Epithelial cell of proximal tubule (primary cell): ENCODE results near the gene KLHL30. TPM values are rescaled to one million over a fixed set of nuclear protein-coding genes. Genes with fewer than 3 reads are reported as not detected.
"Not testable (repeated sequence)": the region's sequence is repeated elsewhere in the genome, so short reads cannot be mapped to it uniquely, and the experiment has no call there.

Experiments
- DNase-seq: peaks from one replicate; pipeline ENCODE4 v3.0.0-alpha.2; 2011; ENCODE audit warnings: low read depth
- H3K4me3 ChIP-seq: 2 replicates; pipeline ENCODE4 v1.5.1; 2011; ENCODE audit warnings: low read depth, mild to moderate bottlenecking, low read length
- CTCF ChIP-seq: conservative IDR thresholded peaks from 2 replicates; pipeline ENCODE4 v1.5.1; 2012; ENCODE audit warnings: low read depth, mild to moderate bottlenecking, low read length
- total RNA-seq: library from RNA; depleted of rRNA; stranded (reverse); fragments of >200 nt; gene quantifications from 2 replicates; pipeline ENCODE4 v1.2.3, GENCODE V29; 2015

Gene KLHL30
- total RNA-seq, 1 donor from 2014 or later = 1.7 TPM

GRCh38 chr2:238108423-238109183, 29.9 kb upstream of the KLHL30 start:
- no peak overlapping the region for H3K4me3 ChIP-seq
- TF ChIP-seq CTCF = no peak
- DNase-seq = no peak

DNA sequence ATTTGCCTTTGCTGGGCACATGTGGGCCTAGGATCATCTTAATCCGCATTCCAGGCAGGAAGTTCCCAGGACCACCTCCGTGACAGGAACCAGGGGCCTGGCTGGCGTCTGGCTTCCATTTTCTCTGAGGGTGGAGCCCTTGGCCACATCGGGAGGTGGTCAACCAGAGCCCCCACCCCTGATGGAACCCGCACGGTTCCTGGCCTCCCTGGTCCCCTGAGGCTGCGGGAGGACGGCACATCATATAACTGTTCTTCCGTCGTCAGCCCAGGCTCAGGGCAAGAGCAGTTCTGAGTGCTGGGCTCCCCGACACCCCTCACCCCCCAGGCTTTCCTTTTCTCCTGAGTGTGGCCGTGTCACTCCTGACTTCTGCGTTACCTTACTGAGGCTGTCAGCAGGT, 24.9 kb upstream of the KLHL30 start:
- no peak overlapping the region for H3K4me3 ChIP-seq
- no peak for TF ChIP-seq CTCF
- no peak for DNase-seq

DNA sequence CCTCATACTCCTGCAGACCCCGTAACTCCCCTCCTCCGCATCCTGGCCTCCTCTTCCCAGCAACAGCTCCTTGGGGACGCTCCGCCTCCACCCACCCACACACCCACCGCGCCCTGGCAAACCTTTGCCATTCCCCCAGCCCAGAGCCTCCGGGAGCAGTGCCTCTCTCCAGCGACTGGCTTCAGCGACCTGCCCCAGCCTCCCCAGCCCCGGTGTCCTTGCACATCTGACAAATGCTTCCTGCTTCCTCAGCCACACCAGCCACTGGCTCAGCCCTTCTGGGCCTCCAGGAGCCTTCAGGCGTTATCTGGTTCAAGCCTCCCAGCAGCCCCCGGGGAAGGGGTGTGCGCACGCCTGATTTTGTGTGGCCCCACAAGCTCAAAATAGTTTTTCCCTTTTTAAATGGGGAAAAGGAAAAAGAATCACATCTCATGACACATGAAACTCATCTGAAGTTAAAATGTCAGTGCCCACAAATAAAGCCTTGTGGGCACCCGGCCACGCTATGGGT, 24.1 kb upstream of the KLHL30 start:
- DNase-seq = no peak
- no peak for TF ChIP-seq CTCF
- no peak overlapping the region for H3K4me3 ChIP-seq

DNA sequence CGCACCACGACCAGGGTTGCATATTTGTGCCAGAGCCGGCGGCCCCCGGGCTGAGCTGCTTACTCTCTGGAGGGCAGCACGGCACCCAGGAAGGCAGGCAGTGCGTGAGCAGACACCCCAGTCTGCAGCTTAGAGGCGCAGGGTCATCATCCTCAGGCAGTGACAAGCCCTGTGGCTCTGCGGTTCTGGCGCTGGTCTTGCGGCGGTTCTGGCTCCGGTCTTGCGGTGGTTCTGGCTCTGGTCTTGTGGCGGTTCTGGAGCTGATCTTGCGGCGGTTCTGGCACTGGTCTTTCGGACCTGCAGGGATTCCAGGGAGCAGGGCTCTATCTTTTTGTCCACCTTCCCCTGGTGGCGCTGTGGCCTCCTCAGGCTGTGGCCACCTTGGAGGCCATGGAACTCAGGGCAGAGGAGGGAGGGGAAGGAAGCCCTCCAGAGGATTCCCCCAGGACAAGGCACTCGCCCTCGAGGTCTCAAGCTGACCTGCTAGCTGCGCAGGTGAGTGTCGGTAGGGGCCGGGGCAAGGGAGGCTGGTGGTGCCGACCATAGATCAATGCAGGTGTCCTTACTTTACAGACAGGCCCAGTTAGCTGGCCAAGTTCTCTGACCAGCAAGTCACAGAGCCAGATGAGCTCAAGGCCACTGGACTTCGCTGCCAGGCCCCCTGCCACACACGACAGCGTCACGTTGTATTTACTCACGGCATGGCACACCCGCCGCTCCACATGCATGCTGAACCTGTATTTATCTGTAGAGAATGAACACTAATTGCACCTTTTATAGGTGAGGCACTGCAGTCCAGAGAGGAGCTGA, 23.4 kb upstream of the KLHL30 start:
- no peak for DNase-seq
- TF ChIP-seq CTCF = no peak
- H3K4me3 ChIP-seq = no peak overlapping the region

GRCh38 chr2:238115709-238116108, 22.8 kb upstream of the KLHL30 start:
- not testable (repeated sequence) for DNase-seq, H3K4me3 ChIP-seq

- no peak for TF ChIP-seq CTCF
- H3K4me3 ChIP-seq = no peak overlapping the region
- DNase-seq = no peak
Observed at GRCh38 chr2:238116298-238117198, 21.9 kb upstream of the KLHL30 start.
